NT2/D1 (cell line): ENCODE measurements around the gene NAT16.

Experiments
- SUZ12 ChIP-seq: IDR thresholded peaks from 2 replicates; pipeline ENCODE4 v1.6.1; 2011; ENCODE audit not compliant: insufficient read length, insufficient read depth; ENCODE audit errors: extremely low read depth
- ZNF274 ChIP-seq: IDR thresholded peaks from 2 replicates; pipeline ENCODE4 v1.6.1; 2011; ENCODE audit warnings: mild to moderate bottlenecking, low read depth, low read length

- no peak for TF ChIP-seq SUZ12
- TF ChIP-seq ZNF274 = no peak
Measured at GRCh38 chr7:101174322-101174854, 5.7 kb downstream of the NAT16 start.
